GM19467 (cell line): ENCODE results near the gene POU3F4.
A peak's percentile ranks its signal among the peaks of the same experiment; 100 is the strongest.

ENCODE experiments used
- ATAC-seq: cut with Tn5 transposase; IDR thresholded peaks from one replicate; pipeline ENCODE4 v1.9.1; 2021; ENCODE audit warnings: mild to moderate bottlenecking, moderate library complexity; ENCODE audit not compliant: unreplicated experiment

The POU3F4 gene

GRCh38 chrX:83508006-83508405 lies at the start of gene POU3F4:
Gene POU3F4 (plus strand): TSS chrX:83508290. CDS start chrX:83508325, 35 bp downstream.
- no peak for ATAC-seq

DNA sequence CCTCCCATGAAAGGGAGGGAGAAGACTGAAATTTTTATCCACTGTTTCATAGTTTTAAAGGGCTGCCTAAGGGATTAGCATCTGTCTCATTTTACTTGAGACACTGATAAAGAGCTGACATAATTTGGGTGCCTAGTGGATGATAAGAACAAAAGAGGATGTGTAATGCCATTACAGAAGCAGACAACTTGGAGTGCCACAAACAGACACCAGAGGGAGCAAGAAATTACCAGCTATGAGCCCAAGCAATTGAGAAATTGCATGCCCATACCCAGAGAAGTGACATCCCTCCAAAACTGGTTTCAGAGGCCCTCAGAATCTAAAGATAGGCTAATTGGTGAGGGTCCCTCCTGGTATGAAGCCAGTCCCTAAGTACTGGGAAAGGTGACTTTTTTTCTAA lies 38.5 kb upstream of the POU3F4 start:
- peak; percentile 93 for ATAC-seq

DNA sequence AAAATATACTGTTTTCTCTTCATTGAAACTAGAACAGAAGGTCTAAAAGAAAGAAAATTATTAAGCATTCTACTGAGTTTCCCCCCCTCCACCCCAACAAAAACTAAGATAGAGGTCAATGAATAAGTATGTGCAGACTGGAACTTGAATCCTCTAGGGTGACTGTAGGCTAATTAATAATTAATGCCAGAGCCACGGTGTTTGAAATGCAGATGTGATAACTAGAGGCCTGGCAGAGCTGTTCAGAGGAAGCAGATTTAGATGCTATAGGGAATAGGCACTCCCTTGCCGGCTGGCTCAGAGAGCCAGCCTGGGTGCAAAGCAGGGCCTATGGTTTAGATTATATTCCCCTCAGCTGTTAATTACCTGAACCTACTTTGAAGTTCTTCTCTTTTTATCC lies 12.2 kb upstream of the POU3F4 start:
- ATAC-seq = no peak

DNA sequence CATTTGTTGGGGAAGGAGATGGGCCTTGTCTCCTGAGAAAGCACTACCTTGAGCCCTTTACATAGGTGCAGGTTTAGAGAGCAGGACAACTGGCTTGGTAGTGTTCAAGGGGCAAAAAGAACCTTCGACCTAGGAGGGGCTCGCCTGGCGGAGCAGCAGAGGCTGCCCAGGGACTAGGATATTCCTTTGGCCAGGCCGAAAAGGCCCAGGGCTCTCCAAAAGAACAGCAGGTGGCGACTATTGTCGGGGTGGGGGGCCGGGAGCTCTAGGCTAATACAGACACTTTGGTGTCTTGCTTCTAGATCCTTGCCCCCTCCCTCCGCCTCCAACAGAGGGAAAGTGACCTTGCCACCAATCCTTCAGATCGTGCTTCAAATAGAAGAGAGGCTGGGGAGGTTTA lies 7.1 kb upstream of the POU3F4 start:
- no peak for ATAC-seq

GRCh38 chrX:83501530-83501929 lies 6.6 kb upstream of the POU3F4 start:
- no peak for ATAC-seq

- ATAC-seq = no peak
These were observed 3.2 kb upstream of the POU3F4 start for GRCh38 chrX:83504721-83505479.

GRCh38 chrX:83508526-83509253 lies 600 bp downstream of the POU3F4 start:
- no peak for ATAC-seq

DNA sequence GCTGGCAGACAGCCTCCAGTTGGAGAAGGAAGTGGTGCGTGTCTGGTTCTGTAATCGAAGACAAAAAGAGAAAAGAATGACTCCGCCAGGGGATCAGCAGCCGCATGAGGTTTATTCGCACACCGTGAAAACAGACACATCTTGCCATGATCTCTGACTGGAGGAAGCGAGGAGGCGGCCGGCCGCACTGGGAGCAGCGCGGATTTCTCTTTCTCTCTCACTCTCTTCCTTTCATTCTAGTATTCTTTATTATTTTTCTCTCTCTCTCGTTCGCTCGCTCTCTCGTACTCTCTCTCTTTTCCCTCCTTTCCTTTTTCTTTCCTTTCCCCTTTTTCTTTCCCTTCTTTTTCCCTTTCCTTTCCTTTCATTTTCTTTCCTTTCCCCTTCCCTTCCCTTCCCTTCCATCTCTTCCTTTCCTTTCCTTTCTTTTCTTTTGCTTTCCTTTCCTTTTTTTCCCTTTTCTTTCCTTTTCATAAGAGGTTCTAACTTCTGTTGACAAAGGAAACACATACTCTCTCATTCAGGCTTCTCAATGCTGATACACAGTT lies 1.2 kb downstream of the POU3F4 start:
- ATAC-seq = no peak

GRCh38 chrX:83510510-83511062 lies 2.5 kb downstream of the POU3F4 start:
- ATAC-seq = no peak

- ATAC-seq = no peak
These were observed 3.1 kb downstream of the POU3F4 start for GRCh38 chrX:83511208-83511607.

DNA sequence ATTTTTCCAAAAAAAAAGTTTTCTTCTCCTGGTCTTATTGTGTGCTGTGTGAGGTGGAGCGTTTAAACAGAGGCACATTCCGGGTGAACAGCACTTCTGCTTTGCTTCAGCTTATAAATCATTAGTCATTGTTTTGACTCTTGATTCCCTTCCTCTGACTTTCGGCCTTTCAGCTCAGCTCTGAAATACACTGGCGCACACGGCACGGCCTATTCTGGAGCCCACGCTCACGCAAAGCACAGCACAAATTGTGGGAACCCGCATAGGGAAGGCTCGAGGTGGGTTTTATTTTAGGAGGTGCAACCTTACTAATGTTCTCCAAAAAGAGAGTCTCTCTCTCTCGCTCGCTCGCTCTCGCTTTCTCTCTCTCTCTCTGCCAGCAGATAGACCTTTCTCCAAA lies 4.0 kb downstream of the POU3F4 start:
- no peak for ATAC-seq

GRCh38 chrX:83516597-83516996 lies 8.5 kb downstream of the POU3F4 start:
- ATAC-seq = no peak

DNA sequence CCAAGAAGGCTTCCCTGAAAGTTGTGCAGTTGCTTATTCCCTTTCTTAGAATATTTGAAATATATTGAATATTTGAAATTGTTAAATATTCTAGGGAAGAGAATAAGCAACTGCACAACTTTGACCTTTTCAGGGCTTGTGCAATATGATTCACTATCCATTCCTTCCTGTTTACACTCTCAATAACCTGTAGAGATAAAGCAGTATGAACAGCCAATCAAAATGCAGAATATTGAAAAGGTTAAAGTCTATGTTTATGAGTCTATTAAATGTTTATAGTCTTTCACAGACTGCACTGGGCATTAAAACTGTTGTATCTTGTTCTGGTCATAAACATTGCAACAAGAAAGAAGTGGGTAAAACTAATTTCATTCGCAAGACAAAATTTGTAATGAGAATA lies 13.8 kb downstream of the POU3F4 start:
- ATAC-seq = no peak

DNA sequence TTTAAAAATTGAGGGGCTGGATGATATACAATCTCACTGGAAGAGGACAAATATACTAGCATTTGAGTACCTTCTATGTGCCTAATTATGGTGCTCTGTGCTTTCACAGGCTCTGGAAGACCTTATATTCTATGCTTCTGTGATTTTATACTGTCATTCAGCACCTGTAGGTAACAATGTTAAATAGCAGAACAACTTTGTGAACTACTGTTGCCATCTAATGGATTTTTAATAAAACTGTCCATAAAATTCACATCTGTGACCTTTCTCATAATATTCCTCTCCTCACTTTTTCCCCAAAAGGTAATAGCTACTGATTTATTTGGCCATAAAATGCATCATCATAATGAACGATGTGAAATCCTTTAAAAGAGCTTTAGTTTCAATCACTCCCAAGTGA lies 21.9 kb downstream of the POU3F4 start:
- ATAC-seq = no peak

GRCh38 chrX:83535417-83536196 lies 27.5 kb downstream of the POU3F4 start:
- peak; percentile 69 for ATAC-seq
